HCT116 (cell line): ENCODE measurements around the gene CEP43. TPM values are rescaled to one million over a fixed set of nuclear protein-coding genes. Genes with fewer than 3 reads are reported as not detected.

Experiments
- ATAC-seq: fragments of 200-7000 bp; cut with Tn5 transposase; 2 replicates; pipeline ENCODE4 v1.9.1; 2020; ENCODE audit warnings: mild to moderate bottlenecking, moderate library complexity
- BruUV-seq: library from RNA; stranded (reverse); fragments of 400-500 nt; replicated peaks from 2 replicates; lab custom pipeline; 2021; lab: Mats Ljungman, UMichigan
- CTCF ChIA-PET: fragments of 300-600 bp; sonication (Branson Sonifier 250); formaldehyde crosslinking; loops from one replicate; lab custom pipeline; 2021; ENCODE audit warnings: antibody characterized with exemption; lab: Charles Lee
- POLR2A ChIA-PET: fragments of 300-600, 350-600 bp; sonication (Branson Sonifier 250); formaldehyde crosslinking; loops from one replicate; lab custom pipeline; 2021; ENCODE audit warnings: antibody characterized with exemption; lab: Charles Lee
- RAD21 ChIA-PET, 2 experiments: fragments of 300-600 bp; sonication (Branson Sonifier 250); formaldehyde crosslinking; loops; one replicate each; lab custom pipeline; 2023; ENCODE audit warnings: low total read pairs in 2 of 2; ENCODE audit not compliant: uncharacterized antibody in 2 of 2, unreplicated experiment in 2 of 2, low non-redundant PET in 1 of 2; lab: Charles Lee
- DNase-seq: peaks from one replicate; pipeline ENCODE4 v3.0.0-alpha.2; 2010; ENCODE audit warnings: low read depth, low spot score
- H2AFZ ChIP-seq: fragments of 200-600 bp; shearing (Covaris generic), sonication (generic); 2 replicates; pipeline ENCODE4 v1.6.1; 2017; ENCODE audit warnings: low read depth, mixed run types, mixed read lengths, antibody characterized with exemption, low read length; ENCODE audit not compliant: poor library complexity, severe bottlenecking
- H3K27ac ChIP-seq: 2 replicates; pipeline ENCODE4 v1.5.1; 2012; ENCODE audit warnings: low read depth, low read length
- H3K27me3 ChIP-seq: fragments of 200-600 bp; sonication (generic); 2 replicates; pipeline ENCODE4 v1.6.1; 2016; ENCODE audit warnings: mixed run types, low read length, mixed read lengths; ENCODE audit not compliant: insufficient read depth
- H3K36me3 ChIP-seq, 2 experiments: fragments of 200-500 bp in 1 of 2; fragments of 200-600 bp in 1 of 2; sonication (Bioruptor generic) in 1 of 2; sonication (generic) in 1 of 2; 2 replicates each; pipeline versions ENCODE4 v1.5.1 to v1.6.1; 2014 to 2016; ENCODE audit warnings: low read length in 2 of 2, inconsistent platforms in 1 of 2, mixed read lengths in 1 of 2, mixed run types in 1 of 2; ENCODE audit not compliant: insufficient read depth in 2 of 2, control insufficient read depth in 1 of 2
- H3K4me1 ChIP-seq, 2 experiments: fragments of 200-600 bp in 1 of 2; sonication (generic) in 1 of 2; 2 replicates each; pipeline versions ENCODE4 v1.5.1 to v1.6.1; 2012 to 2017; ENCODE audit warnings: low read length in 2 of 2, inconsistent platforms in 1 of 2, mild to moderate bottlenecking in 1 of 2, mixed read lengths in 1 of 2, mixed run types in 1 of 2, moderate library complexity in 1 of 2; ENCODE audit not compliant: insufficient read depth in 2 of 2, control insufficient read depth in 1 of 2
- H3K4me2 ChIP-seq: fragments of 200-600 bp; sonication (generic); 2 replicates; pipeline ENCODE4 v1.6.1; 2017; ENCODE audit warnings: mixed run types, low read length, mixed read lengths
- H3K4me3 ChIP-seq, 2 experiments: fragments of 200-600 bp in 1 of 2; sonication (generic) in 1 of 2; replicated peaks in 1 of 2; 2 replicates each; pipeline ENCODE4 v1.5.1; 2011 to 2016; ENCODE audit warnings: low read length in 2 of 2, control low read depth in 1 of 2, low read depth in 1 of 2, mild to moderate bottlenecking in 1 of 2, mixed read lengths in 1 of 2, mixed run types in 1 of 2
- H3K79me2 ChIP-seq: fragments of 200-600 bp; sonication (generic); 2 replicates; pipeline ENCODE4 v1.6.1; 2017; ENCODE audit warnings: mild to moderate bottlenecking, mixed run types, low read length, moderate library complexity, mixed read lengths; ENCODE audit not compliant: insufficient read depth
- H3K9ac ChIP-seq: fragments of 200-600 bp; sonication (generic); 2 replicates; pipeline ENCODE4 v1.6.1; 2016; ENCODE audit warnings: low read length, mixed read lengths
- H3K9me2 ChIP-seq: fragments of 200-600 bp; sonication (generic), shearing (Covaris generic); 2 replicates; pipeline ENCODE4 v1.6.1; 2017; ENCODE audit warnings: mixed run types, mild to moderate bottlenecking, moderate library complexity; ENCODE audit not compliant: insufficient read depth
- H3K9me3 ChIP-seq, 2 experiments: fragments of 200-500 bp in 1 of 2; fragments of 200-600 bp in 1 of 2; sonication (Bioruptor generic) in 1 of 2; sonication (generic) in 1 of 2; 2 replicates each; pipeline ENCODE4 v1.6.1; 2014 to 2017; ENCODE audit warnings: low read length in 2 of 2, mixed read lengths in 2 of 2, inconsistent platforms in 1 of 2, low read depth in 1 of 2, mild to moderate bottlenecking in 1 of 2, mixed run types in 1 of 2, moderate library complexity in 1 of 2; ENCODE audit not compliant: control insufficient read depth in 1 of 2, insufficient read depth in 1 of 2
- H4K20me1 ChIP-seq: fragments of 200-600 bp; sonication (generic), shearing (Covaris generic); 2 replicates; pipeline ENCODE4 v1.6.1; 2017; ENCODE audit warnings: mixed run types, mild to moderate bottlenecking, moderate library complexity; ENCODE audit not compliant: insufficient read depth
- ATF3 ChIP-seq: IDR thresholded peaks from 2 replicates; pipeline ENCODE4 v1.6.1; 2012
- CEBPB ChIP-seq: IDR thresholded peaks from 2 replicates; pipeline ENCODE4 v1.6.1; 2012; ENCODE audit warnings: low read depth
- EZH2phosphoT487 ChIP-seq: fragments of 200-600 bp; IDR thresholded peaks from 2 replicates; pipeline ENCODE4 v1.6.1; 2018; ENCODE audit warnings: antibody characterized with exemption, borderline replicate concordance
- JUND ChIP-seq: IDR thresholded peaks from 2 replicates; pipeline ENCODE4 v1.6.1; 2012
- MAX ChIP-seq: IDR thresholded peaks from 2 replicates; pipeline ENCODE4 v1.6.1; 2012
- POLR2A ChIP-seq: IDR thresholded peaks from 2 replicates; pipeline ENCODE4 v1.7.0; 2011; ENCODE audit warnings: borderline replicate concordance; ENCODE audit not compliant: insufficient read depth, insufficient read length; ENCODE audit errors: extremely low read depth
- SIN3A ChIP-seq: IDR thresholded peaks from 2 replicates; pipeline ENCODE4 v1.6.1; 2012; ENCODE audit warnings: low read depth
- SP1 ChIP-seq: IDR thresholded peaks from 2 replicates; pipeline ENCODE4 v1.6.1; 2012; ENCODE audit warnings: low read depth
- TCF7L2 ChIP-seq: IDR thresholded peaks from 2 replicates; pipeline ENCODE4 v1.7.0; 2011; ENCODE audit warnings: borderline replicate concordance, inconsistent platforms; ENCODE audit not compliant: insufficient read depth, insufficient read length; ENCODE audit errors: extremely low read depth
- ZBTB33 ChIP-seq: IDR thresholded peaks from 2 replicates; pipeline ENCODE4 v1.6.1; 2011; ENCODE audit warnings: mild to moderate bottlenecking, low read length, moderate library complexity; ENCODE audit not compliant: insufficient replicate concordance; ENCODE audit errors: extremely low read depth
- ZFX ChIP-seq: fragments of 450-650 bp; IDR thresholded peaks from 2 replicates; pipeline ENCODE4 v1.6.1; 2017
- ZNF274 ChIP-seq: fragments of 200-500 bp; sonication (Bioruptor generic); IDR thresholded peaks from 2 replicates; pipeline ENCODE4 v1.6.1; 2014; ENCODE audit warnings: mild to moderate bottlenecking, low read depth, low read length, inconsistent platforms
- intact Hi-C: fragments of 100-400 bp; cut with micrococcal nuclease; formaldehyde crosslinking; loops from 2 replicates; pipeline ENCODE4 v1.10.0; 2022
- total RNA-seq: library from RNA; stranded (reverse); gene quantifications from one replicate; pipeline ENCODE4 v1.2.1, GENCODE V29; 2021; ENCODE audit not compliant: unreplicated experiment

Gene CEP43
- total RNA-seq, 1 experiment from 2014 or later, result 15.8 TPM

- Histone ChIP-seq H3K79me2 (no peaks in the 10 kb centered on the region), H4K20me1 (no peaks in the 10 kb centered on the region), H3K4me3 (no peak overlapping the region), H3K27me3 (no peaks in the 10 kb centered on the region), H3K9me3 (no peaks in the 10 kb centered on the region), H3K27ac (no peak overlapping the region), H3K9ac (no peak overlapping the region), H2AFZ (no peak overlapping the region), H3K4me1 (no peaks in the 10 kb centered on the region), H3K4me2 (no peak overlapping the region), H3K9me2 (no peaks in the 10 kb centered on the region), H3K36me3 (peaks cover 40 to 42% of the 10 kb centered on the region in 2 experiments)
- intact Hi-C loops, result no loop called here
- no peak for TF ChIP-seq SP1
- ChIA-PET RAD21 (no interaction called here), CTCF (no interaction called here), POLR2A (no interaction called here)
- DNase-seq (no peak), ATAC-seq (no peak)
- no TSS peak for BruUV-seq
Measured at GRCh38 chr6:167034056-167034455, 34.9 kb downstream of the CEP43 start.

GRCh38 chr6:167037762-167038161, 38.6 kb downstream of the CEP43 start:
- H3K4me2 ChIP-seq, result no peak overlapping the region
- DNase-seq (no peak), ATAC-seq (no peak)
- no peaks in the 10 kb centered on the region for H3K79me2 ChIP-seq
- CTCF ChIA-PET, result no interaction called here
- no peak overlapping the region for H3K9ac ChIP-seq
- no peak overlapping the region for H2AFZ ChIP-seq
- POLR2A ChIA-PET, result no interaction called here
- RAD21 ChIA-PET, result no interaction called here
- H3K36me3 ChIP-seq, result peaks cover 30 to 32% of the 10 kb centered on the region in 2 experiments
- no peak overlapping the region for H3K4me3 ChIP-seq
- no peak overlapping the region for H3K27ac ChIP-seq
- H4K20me1 ChIP-seq, result no peaks in the 10 kb centered on the region
- intact Hi-C loops, result no loop called here
- H3K4me1 ChIP-seq, result no peaks in the 10 kb centered on the region
- H3K9me2 ChIP-seq, result no peaks in the 10 kb centered on the region
- TF ChIP-seq ZNF274, result no peak
- no peak for TF ChIP-seq TCF7L2
- TF ChIP-seq EZH2phosphoT487, result no peak
- no peak for TF ChIP-seq JUND
- no peak for TF ChIP-seq SIN3A
- TF ChIP-seq MAX, result no peak
- TF ChIP-seq SP1, result no peak
- no peak for TF ChIP-seq CEBPB
- no peak for TF ChIP-seq ATF3
- TF ChIP-seq POLR2A, result no peak
- no peak for TF ChIP-seq ZFX
- no peak for TF ChIP-seq ZBTB33
- H3K9me3 ChIP-seq, result no peaks in the 10 kb centered on the region
- no peaks in the 10 kb centered on the region for H3K27me3 ChIP-seq
- BruUV-seq, result no TSS peak
